ENCODE measurements around the gene NCKAP5.

DNA sequence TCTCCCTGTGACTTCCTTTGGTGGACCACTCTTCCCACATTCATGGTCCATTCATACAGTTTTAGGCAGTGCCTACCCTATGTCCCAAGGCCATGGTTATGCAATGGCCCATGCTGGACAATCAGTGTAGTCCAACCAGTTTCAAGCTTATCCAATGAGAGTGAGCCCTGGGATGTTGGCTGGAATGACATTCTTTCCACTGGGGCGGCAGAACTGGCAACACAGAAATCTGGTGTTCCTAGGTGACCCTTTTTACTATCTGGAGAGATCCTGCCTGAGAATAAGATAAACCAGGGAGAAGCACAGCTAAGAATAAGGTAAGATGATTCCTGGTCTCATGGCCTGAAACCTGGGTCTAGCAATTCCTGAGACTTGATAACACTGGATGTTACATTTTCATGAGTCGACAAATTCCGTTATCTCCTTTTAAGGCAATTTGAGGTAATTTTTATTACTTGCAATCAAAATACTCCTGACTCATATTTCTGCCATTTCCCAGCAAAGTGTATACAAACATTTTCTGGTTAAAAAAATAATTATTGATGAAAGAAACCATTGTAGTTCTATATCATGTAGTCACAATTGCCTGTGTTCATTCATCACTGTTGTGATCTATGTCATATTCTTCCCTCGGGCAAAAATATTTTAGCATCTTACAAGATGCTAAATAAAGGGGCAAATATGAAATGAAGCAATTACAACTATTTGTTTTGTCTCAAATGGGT lies 626.8 kb downstream of the NCKAP5 start:
- no peak for TF ChIP-seq NFYB (IDR thresholded peaks at IDR 0.05; ENCODE audit: extremely low read depth, insufficient read length)
- TF ChIP-seq PRDM10 (IDR thresholded peaks at IDR 0.05; ENCODE audit: partially characterized antibody): no peak
- no peak for TF ChIP-seq CCAR2 (IDR thresholded peaks at IDR 0.05; ENCODE audit: low read depth, low read length)
- TF ChIP-seq NONO (IDR thresholded peaks at IDR 0.05; ENCODE audit: low read depth in 2 of 2, low read length in 1 of 2): no peak
- TF ChIP-seq ZBTB11 (CRISPR knock-in tag; IDR thresholded peaks at IDR 0.05): no peak
- TF ChIP-seq, protein P1, sequence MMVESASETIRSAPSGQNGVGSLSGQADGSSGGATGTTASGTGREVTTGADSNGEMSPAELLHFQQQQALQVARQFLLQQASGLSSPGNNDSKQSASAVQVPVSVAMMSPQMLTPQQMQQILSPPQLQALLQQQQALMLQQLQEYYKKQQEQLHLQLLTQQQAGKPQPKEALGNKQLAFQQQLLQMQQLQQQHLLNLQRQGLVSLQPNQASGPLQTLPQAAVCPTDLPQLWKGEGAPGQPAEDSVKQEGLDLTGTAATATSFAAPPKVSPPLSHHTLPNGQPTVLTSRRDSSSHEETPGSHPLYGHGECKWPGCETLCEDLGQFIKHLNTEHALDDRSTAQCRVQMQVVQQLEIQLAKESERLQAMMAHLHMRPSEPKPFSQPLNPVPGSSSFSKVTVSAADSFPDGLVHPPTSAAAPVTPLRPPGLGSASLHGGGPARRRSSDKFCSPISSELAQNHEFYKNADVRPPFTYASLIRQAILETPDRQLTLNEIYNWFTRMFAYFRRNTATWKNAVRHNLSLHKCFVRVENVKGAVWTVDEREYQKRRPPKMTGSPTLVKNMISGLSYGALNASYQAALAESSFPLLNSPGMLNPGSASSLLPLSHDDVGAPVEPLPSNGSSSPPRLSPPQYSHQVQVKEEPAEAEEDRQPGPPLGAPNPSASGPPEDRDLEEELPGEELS (CRISPR knock-in tag; IDR thresholded peaks at IDR 0.05; ENCODE audit: borderline replicate concordance): no peak
- no peak for TF ChIP-seq MIER1 (IDR thresholded peaks at IDR 0.05; ENCODE audit: low read depth)
- TF ChIP-seq POLR2A (conservative IDR thresholded peaks at IDR 0.05): no peak
- TF ChIP-seq POLR2AphosphoS5 (IDR thresholded peaks at IDR 0.05; ENCODE audit: control insufficient read depth, insufficient read depth, low read depth, low read length): no peak
- no peak for TF ChIP-seq ZNF740 (CRISPR knock-in tag; IDR thresholded peaks at IDR 0.05)
- no peak for TF ChIP-seq ZNF740 (tag; IDR thresholded peaks at IDR 0.05)
- TF ChIP-seq TRIM28 (IDR thresholded peaks at IDR 0.05): no peak
- no peak for TF ChIP-seq SREBF2 (CRISPR knock-in tag; IDR thresholded peaks at IDR 0.05)
- TF ChIP-seq CTCF (IDR thresholded peaks at IDR 0.05 in 2 of 3, conservative IDR thresholded peaks at IDR 0.05 in 1 of 3; ENCODE audit: insufficient read depth in 2 of 3, low read depth in 1 of 3, low read length in 3 of 3): no peak

All from K562 (cell line).